CD14-positive monocyte (primary cell): ENCODE results near the gene SLC2A2. TPM values are rescaled to one million over a fixed set of nuclear protein-coding genes. Genes with fewer than 3 reads are reported as not detected.

Experiments
- DNase-seq, 3 donors: peaks; one replicate each; pipeline ENCODE4 v3.0.0-alpha.2; 2011 to 2022
- H2AFZ ChIP-seq: 2 replicates; pipeline ENCODE4 v1.6.0; 2012; ENCODE audit warnings: mild to moderate bottlenecking, low read depth, low read length, inconsistent platforms; ENCODE audit not compliant: insufficient read depth, poor library complexity, severe bottlenecking
- H3K27ac ChIP-seq, 2 donors: 1 replicate in 1 of 2; 2 replicates in 1 of 2; pipeline ENCODE4 v1.5.1; 2012 to 2013; ENCODE audit warnings: low read length in 2 of 2, control low read depth in 1 of 2, inconsistent platforms in 1 of 2, low read depth in 1 of 2, mild to moderate bottlenecking in 1 of 2
- H3K27me3 ChIP-seq, 2 donors: one replicate each; pipeline versions ENCODE4 v1.6.0 to v1.6.1; 2011 to 2013; ENCODE audit warnings: low read length in 2 of 2; ENCODE audit not compliant: control insufficient read depth in 2 of 2, insufficient read depth in 2 of 2
- H3K36me3 ChIP-seq, 2 donors: replicated peaks in 1 of 2; 1 replicate in 1 of 2; 2 replicates in 1 of 2; pipeline versions ENCODE4 v1.5.1 to v1.6.1; 2012 to 2013; ENCODE audit warnings: low read length in 2 of 2, control low read depth in 1 of 2, inconsistent platforms in 1 of 2, mild to moderate bottlenecking in 1 of 2; ENCODE audit not compliant: insufficient read depth in 2 of 2, control insufficient read depth in 1 of 2
- H3K4me1 ChIP-seq, 2 donors: 1 replicate in 1 of 2; 2 replicates in 1 of 2; pipeline versions ENCODE4 v1.5.1 to v1.6.1; 2012 to 2013; ENCODE audit warnings: low read length in 2 of 2, control low read depth in 1 of 2, inconsistent platforms in 1 of 2, mild to moderate bottlenecking in 1 of 2, moderate library complexity in 1 of 2; ENCODE audit not compliant: insufficient read depth in 2 of 2, control insufficient read depth in 1 of 2
- H3K4me2 ChIP-seq: replicated peaks from 2 replicates; pipeline ENCODE3; 2012; ENCODE audit warnings: low read length, moderate library complexity, mild to moderate bottlenecking; ENCODE audit not compliant: poor library complexity, severe bottlenecking; ENCODE audit errors: extremely low read depth
- H3K4me3 ChIP-seq, 3 experiments: fragments of 200-600 bp in 1 of 3; sonication (generic) in 1 of 3; replicated peaks in 1 of 3; 1 replicate in 2 of 3; 2 replicates in 1 of 3; pipeline ENCODE4 v1.5.1; 2011 to 2013; ENCODE audit warnings: low read length in 3 of 3, mild to moderate bottlenecking in 3 of 3, control low read depth in 2 of 3, low read depth in 2 of 3, inconsistent platforms in 1 of 3, moderate library complexity in 1 of 3
- H3K79me2 ChIP-seq: 2 replicates; pipeline ENCODE4 v1.6.0; 2012; ENCODE audit warnings: mild to moderate bottlenecking, control low read depth, inconsistent platforms, low read length, moderate library complexity; ENCODE audit not compliant: insufficient read depth
- H3K9ac ChIP-seq: 2 replicates; pipeline ENCODE4 v1.6.0; 2017; ENCODE audit warnings: low read length, mild to moderate bottlenecking; ENCODE audit not compliant: insufficient read depth, poor library complexity, severe bottlenecking
- H3K9me3 ChIP-seq, 2 donors: replicated peaks in 1 of 2; 1 replicate in 1 of 2; 2 replicates in 1 of 2; pipeline versions ENCODE4 v1.5.1 to v1.6.1; 2012 to 2013; ENCODE audit warnings: low read length in 2 of 2, control low read depth in 1 of 2; ENCODE audit not compliant: control insufficient read depth in 1 of 2, insufficient read depth in 1 of 2
- H4K20me1 ChIP-seq: 2 replicates; pipeline ENCODE4 v1.6.0; 2012; ENCODE audit warnings: mild to moderate bottlenecking, low read length, control low read depth, moderate library complexity; ENCODE audit not compliant: insufficient read depth
- H3K27ac Mint-ChIP-seq, 7 donors: one replicate each; pipeline ENCODE4 v1.8.0; 2020; ENCODE audit warnings: mild to moderate bottlenecking in 7 of 7, mixed read lengths in 7 of 7, moderate library complexity in 6 of 7, inconsistent platforms in 2 of 7
- H3K27me3 Mint-ChIP-seq, 3 donors: one replicate each; pipeline ENCODE4 v1.8.0; 2021 to 2022; ENCODE audit warnings: low read depth in 3 of 3, mild to moderate bottlenecking in 3 of 3, mixed read lengths in 3 of 3, moderate library complexity in 3 of 3, inconsistent platforms in 1 of 3
- H3K36me3 Mint-ChIP-seq, 2 donors: one replicate each; pipeline ENCODE4 v1.8.0; 2020; ENCODE audit warnings: mixed read lengths in 2 of 2, inconsistent platforms in 1 of 2, mild to moderate bottlenecking in 1 of 2
- H3K4me1 Mint-ChIP-seq: one replicate; pipeline ENCODE4 v1.8.0; 2020; ENCODE audit warnings: mild to moderate bottlenecking, mixed read lengths
- H3K4me3 Mint-ChIP-seq, 2 donors: one replicate each; pipeline ENCODE4 v1.8.0; 2020; ENCODE audit warnings: mild to moderate bottlenecking in 2 of 2, mixed read lengths in 2 of 2, moderate library complexity in 1 of 2
- H3K9me3 Mint-ChIP-seq, 7 donors: one replicate each; pipeline ENCODE4 v1.8.0; 2020 to 2022; ENCODE audit warnings: mixed read lengths in 7 of 7, mild to moderate bottlenecking in 6 of 7, moderate library complexity in 6 of 7, inconsistent platforms in 2 of 7
- WGBS: methylation state at CpG from one replicate; pipeline ENCODE4 v1.1.5; 2013; ENCODE audit warnings: missing lambda C conversion rate; ENCODE audit not compliant: insufficient coverage; 5-methylcytosine and 5-hydroxymethylcytosine counted together
- intact Hi-C, 2 donors: fragments of 100-400 bp; cut with micrococcal nuclease; formaldehyde crosslinking; loops; one replicate each; pipeline versions ENCODE4 v1.15.0 to v1.15.1; 2023
- polyA plus RNA-seq, 3 donors: library from polyadenylated mRNA; depleted of rRNA in 1 of 3; unstranded in 2 of 3; stranded (reverse) in 1 of 3; fragments of 300-500 nt in 2 of 3; fragments of >200 nt in 1 of 3; fragmentation: Illumina TruSeq in 2 of 3; gene quantifications; 1 replicate in 2 of 3; 2 replicates in 1 of 3; pipeline ENCODE4 v1.2.3, GENCODE V29; 2012 to 2021
- small RNA-seq: library from RNA; depleted of rRNA; stranded (forward); fragments of <200 nt; gene quantifications from one replicate; pipeline ENCODE3, GENCODE V24; 2012; ENCODE audit warnings: low read depth; ENCODE audit not compliant: insufficient read length
- TF ChIP-seq, protein P1 (sequence below): fragments of 200-600 bp; IDR thresholded peaks from one replicate; pipeline ENCODE4 v1.8.0; 2022; ENCODE audit warnings: antibody characterized with exemption, mild to moderate bottlenecking

The SLC2A2 gene
- polyA plus RNA-seq, 3 donors = not detected

DNA sequence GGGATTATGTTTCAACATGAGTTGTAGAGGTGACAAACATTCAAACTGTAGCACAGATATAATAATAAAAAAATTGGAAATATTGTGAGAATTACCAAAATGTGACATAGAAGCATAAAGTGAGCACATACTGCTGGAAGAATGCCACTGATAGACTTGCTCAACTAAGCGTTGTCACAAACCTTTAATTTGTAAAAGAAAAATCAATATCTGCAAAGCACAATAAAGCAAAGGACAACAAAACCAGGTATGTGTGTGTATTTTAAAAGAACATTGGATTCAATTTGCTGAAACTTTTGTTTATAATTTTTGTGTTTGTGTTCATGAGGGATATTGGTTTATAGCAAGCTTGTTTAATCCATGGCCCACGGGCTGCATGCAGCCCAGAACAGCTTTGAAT lies 77.3 kb downstream of the SLC2A2 start:
- H3K27ac ChIP-seq = no peak overlapping the region
- peaks cover 0 to 13% of the 10 kb centered on the region in 2 donors for H3K9me3 ChIP-seq
- Mint-ChIP-seq H3K27me3 (peaks cover 0 to 6% (median 2%) of the 10 kb centered on the region in 3 donors), H3K36me3 (no peaks in the 10 kb centered on the region), H3K27ac (no peak overlapping the region), H3K4me3 (no peak overlapping the region), H3K9me3 (peaks cover 0 to 15% (median 9%) of the 10 kb centered on the region in 7 donors), H3K4me1 (no peaks in the 10 kb centered on the region)
- no peak overlapping the region for H3K4me2 ChIP-seq
- 82% methylated on average over 1 of the region's 2 CpGs for WGBS
- H3K27me3 ChIP-seq = no peaks in the 10 kb centered on the region
- intact Hi-C loops = no loop called here
- no peaks in the 10 kb centered on the region for H3K36me3 ChIP-seq
- no peaks in the 10 kb centered on the region for H3K4me1 ChIP-seq
- no peak for DNase-seq
- no peaks in the 10 kb centered on the region for H4K20me1 ChIP-seq
- no peak overlapping the region for H3K4me3 ChIP-seq
- TF ChIP-seq, protein P1, sequence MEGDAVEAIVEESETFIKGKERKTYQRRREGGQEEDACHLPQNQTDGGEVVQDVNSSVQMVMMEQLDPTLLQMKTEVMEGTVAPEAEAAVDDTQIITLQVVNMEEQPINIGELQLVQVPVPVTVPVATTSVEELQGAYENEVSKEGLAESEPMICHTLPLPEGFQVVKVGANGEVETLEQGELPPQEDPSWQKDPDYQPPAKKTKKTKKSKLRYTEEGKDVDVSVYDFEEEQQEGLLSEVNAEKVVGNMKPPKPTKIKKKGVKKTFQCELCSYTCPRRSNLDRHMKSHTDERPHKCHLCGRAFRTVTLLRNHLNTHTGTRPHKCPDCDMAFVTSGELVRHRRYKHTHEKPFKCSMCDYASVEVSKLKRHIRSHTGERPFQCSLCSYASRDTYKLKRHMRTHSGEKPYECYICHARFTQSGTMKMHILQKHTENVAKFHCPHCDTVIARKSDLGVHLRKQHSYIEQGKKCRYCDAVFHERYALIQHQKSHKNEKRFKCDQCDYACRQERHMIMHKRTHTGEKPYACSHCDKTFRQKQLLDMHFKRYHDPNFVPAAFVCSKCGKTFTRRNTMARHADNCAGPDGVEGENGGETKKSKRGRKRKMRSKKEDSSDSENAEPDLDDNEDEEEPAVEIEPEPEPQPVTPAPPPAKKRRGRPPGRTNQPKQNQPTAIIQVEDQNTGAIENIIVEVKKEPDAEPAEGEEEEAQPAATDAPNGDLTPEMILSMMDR = no peak
- no peak overlapping the region for H3K9ac ChIP-seq
- no peak overlapping the region for H2AFZ ChIP-seq
- H3K79me2 ChIP-seq = no peaks in the 10 kb centered on the region

DNA sequence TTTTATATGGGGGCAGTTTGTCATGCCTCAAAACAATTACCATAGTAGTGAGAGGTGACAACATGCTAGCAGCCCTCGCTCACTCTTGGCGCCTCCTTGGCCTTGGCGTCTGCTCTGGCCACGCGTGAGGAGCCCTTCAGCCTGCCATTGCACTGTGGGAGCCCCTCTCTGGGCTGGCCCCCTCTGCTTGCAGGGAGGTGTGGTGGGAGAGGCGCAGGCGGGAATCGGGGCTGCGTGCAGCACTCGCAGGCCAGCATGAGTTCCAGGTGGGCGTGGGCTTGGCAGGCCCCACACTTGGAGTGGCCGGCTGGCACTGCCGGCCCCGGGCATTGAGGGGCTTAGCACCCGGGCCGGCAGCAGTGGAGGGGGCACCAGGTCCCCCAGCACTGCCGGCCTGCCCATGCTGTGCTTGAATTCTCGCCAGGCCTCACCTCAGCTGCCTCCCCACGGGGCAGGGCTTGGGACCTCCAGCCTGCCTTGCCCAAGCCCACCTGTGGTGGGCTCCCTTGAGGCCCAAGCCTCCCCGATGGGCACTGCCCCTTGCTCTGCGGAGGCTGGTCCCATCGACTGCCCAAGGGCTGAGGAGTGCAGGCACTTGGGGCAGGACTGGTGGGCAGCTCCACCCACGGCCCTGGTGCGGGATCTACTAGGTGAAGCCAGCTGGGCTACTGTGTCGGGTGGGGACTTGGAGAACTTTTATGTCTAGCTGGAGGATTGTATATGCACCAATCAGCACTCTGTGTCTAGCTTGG lies 79.3 kb downstream of the SLC2A2 start:
- Histone ChIP-seq H3K27me3 (no peaks in the 10 kb centered on the region), H3K4me1 (no peaks in the 10 kb centered on the region), H3K27ac (no peak overlapping the region), H4K20me1 (no peaks in the 10 kb centered on the region), H3K79me2 (no peaks in the 10 kb centered on the region), H3K4me2 (no peak overlapping the region), H3K9me3 (peaks cover 0 to 13% of the 10 kb centered on the region in 2 donors), H2AFZ (no peak overlapping the region), H3K4me3 (no peak overlapping the region), H3K9ac (no peak overlapping the region), H3K36me3 (no peaks in the 10 kb centered on the region)
- Mint-ChIP-seq H3K4me1 (no peaks in the 10 kb centered on the region), H3K36me3 (no peaks in the 10 kb centered on the region), H3K4me3 (no peak overlapping the region), H3K27me3 (peaks cover 0 to 4% (median 0%) of the 10 kb centered on the region in 3 donors), H3K9me3 (peaks cover 0 to 16% (median 10%) of the 10 kb centered on the region in 7 donors), H3K27ac (no peak overlapping the region)
- intact Hi-C loops = no loop called here
- no peak for DNase-seq
- WGBS = 97% methylated on average over 22 of the region's 25 CpGs
- TF ChIP-seq, protein P1 = no peak

Small RNAs within 50 kb of the gene (small RNA-seq; reads per million reads assigned to genes)
- 0.71 reads per million for gene RNU1-70P

Other genes starting within 250 kb of the SLC2A2 start
- gene RPL22L1, start 156.5 kb downstream of the SLC2A2 start, polyA plus RNA-seq = 10 to 100 TPM; 26.8 to 63.8 (median 37.4) TPM
- 1 to 10 TPM in 2 of 3 donors, under 1 TPM in 1; 0.49 to 5.4 (median 1.4) TPM for gene EIF5A2, start 118.1 kb downstream of the SLC2A2 start, polyA plus RNA-seq